Colonic mucosa (tissue), 4 donors: ENCODE measurements around the gene PLEKHG5. TPM values are rescaled to one million over a fixed set of nuclear protein-coding genes. Genes with fewer than 3 reads are reported as not detected.

ENCODE experiments used
- DNase-seq: peaks from one replicate; pipeline ENCODE4 v3.0.0-alpha.2; 2020
- H3K27ac ChIP-seq: fragments of 200-600 bp; one replicate; pipeline ENCODE4 v1.8.0; 2021
- H3K27me3 ChIP-seq: fragments of 200-600 bp; one replicate; pipeline ENCODE4 v1.8.0; 2021
- H3K36me3 ChIP-seq: fragments of 200-600 bp; one replicate; pipeline ENCODE4 v1.8.0; 2021
- H3K4me1 ChIP-seq: fragments of 200-600 bp; one replicate; pipeline ENCODE4 v1.8.0; 2021; ENCODE audit warnings: mild to moderate bottlenecking
- H3K4me3 ChIP-seq: fragments of 200-600 bp; one replicate; pipeline ENCODE4 v1.8.0; 2021
- H3K9ac ChIP-seq, 2 donors: one replicate each; pipeline ENCODE4 v1.7.0; 2013; ENCODE audit warnings: control low read depth in 2 of 2, low read depth in 2 of 2, low read length in 2 of 2
- H3K9me3 ChIP-seq: fragments of 200-600 bp; one replicate; pipeline ENCODE4 v1.8.0; 2021
- intact Hi-C: fragments of 100-400 bp; cut with DNase I; formaldehyde crosslinking; loops from one replicate; pipeline ENCODE4 v1.14.1; 2022
- total RNA-seq, 2 donors: library from RNA; stranded (reverse); fragmentation: NEBNext Ultra II Directional in 1 of 2; extraction: Animal tissue kit (Norgen Biotek cat#: 25700) in 1 of 2; gene quantifications; one replicate each; pipeline ENCODE4 v1.2.1, GENCODE V29; 2021
- TF ChIP-seq, protein P1 (sequence below): fragments of 200-600 bp; IDR thresholded peaks from one replicate; pipeline ENCODE4 v1.8.0; 2022; ENCODE audit warnings: antibody characterized with exemption, mild to moderate bottlenecking
- donor health status: healthy.
- donor health status: DM: no; HTN: no; CAD: no.
- donor health status: DM: no; HTN: no; CAD: no.

Gene PLEKHG5
- total RNA-seq, 2 donors from 2014 or later: 13.9 to 19.6 TPM

DNA sequence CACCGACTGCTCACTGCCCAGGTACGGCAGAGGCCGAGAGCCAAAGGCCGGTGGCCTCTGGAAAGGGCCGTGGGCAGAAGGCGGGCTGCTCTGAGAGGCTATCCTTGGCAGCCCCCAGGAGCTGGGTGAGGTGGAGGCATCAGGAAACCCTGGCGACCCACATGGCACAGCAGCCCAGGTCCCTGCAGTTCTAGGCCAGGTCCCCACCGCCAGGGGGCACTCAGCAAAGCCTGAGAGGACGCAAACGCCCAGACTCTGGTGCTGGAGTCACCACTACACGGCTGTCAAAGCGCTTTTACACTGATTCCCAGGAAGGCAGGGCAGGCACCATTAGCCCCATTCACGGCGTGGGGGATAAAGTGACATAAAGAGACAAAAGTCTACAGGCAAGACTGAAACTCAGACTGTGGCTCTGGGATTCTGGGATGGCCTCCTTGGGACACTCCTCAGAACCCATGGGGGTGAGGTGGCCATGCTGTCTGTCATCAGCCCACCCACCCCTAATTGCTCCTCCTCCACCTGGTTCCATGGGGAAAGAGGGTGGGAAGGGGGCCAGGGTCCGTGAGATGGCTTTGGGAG, 4.9 kb downstream of the PLEKHG5 start:
- no peak overlapping the region for H3K4me3 ChIP-seq
- H3K4me1 ChIP-seq: peaks cover 16% of the 10 kb centered on the region
- H3K9ac ChIP-seq: peak overlapping the region in 1 of 2 donors; percentile 34
- H3K27me3 ChIP-seq: no peaks in the 10 kb centered on the region
- intact Hi-C loops: loop anchor here (5.0 kb wide), 1 partner anchor 161 kb away; no protein-coding TSS in a partner anchor
- H3K27ac ChIP-seq: no peak overlapping the region
- DNase-seq: peak; percentile 92
- TF ChIP-seq, protein P1, sequence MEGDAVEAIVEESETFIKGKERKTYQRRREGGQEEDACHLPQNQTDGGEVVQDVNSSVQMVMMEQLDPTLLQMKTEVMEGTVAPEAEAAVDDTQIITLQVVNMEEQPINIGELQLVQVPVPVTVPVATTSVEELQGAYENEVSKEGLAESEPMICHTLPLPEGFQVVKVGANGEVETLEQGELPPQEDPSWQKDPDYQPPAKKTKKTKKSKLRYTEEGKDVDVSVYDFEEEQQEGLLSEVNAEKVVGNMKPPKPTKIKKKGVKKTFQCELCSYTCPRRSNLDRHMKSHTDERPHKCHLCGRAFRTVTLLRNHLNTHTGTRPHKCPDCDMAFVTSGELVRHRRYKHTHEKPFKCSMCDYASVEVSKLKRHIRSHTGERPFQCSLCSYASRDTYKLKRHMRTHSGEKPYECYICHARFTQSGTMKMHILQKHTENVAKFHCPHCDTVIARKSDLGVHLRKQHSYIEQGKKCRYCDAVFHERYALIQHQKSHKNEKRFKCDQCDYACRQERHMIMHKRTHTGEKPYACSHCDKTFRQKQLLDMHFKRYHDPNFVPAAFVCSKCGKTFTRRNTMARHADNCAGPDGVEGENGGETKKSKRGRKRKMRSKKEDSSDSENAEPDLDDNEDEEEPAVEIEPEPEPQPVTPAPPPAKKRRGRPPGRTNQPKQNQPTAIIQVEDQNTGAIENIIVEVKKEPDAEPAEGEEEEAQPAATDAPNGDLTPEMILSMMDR: peak; percentile 92
- no peaks in the 10 kb centered on the region for H3K9me3 ChIP-seq
- H3K36me3 ChIP-seq: no peaks in the 10 kb centered on the region

DNA sequence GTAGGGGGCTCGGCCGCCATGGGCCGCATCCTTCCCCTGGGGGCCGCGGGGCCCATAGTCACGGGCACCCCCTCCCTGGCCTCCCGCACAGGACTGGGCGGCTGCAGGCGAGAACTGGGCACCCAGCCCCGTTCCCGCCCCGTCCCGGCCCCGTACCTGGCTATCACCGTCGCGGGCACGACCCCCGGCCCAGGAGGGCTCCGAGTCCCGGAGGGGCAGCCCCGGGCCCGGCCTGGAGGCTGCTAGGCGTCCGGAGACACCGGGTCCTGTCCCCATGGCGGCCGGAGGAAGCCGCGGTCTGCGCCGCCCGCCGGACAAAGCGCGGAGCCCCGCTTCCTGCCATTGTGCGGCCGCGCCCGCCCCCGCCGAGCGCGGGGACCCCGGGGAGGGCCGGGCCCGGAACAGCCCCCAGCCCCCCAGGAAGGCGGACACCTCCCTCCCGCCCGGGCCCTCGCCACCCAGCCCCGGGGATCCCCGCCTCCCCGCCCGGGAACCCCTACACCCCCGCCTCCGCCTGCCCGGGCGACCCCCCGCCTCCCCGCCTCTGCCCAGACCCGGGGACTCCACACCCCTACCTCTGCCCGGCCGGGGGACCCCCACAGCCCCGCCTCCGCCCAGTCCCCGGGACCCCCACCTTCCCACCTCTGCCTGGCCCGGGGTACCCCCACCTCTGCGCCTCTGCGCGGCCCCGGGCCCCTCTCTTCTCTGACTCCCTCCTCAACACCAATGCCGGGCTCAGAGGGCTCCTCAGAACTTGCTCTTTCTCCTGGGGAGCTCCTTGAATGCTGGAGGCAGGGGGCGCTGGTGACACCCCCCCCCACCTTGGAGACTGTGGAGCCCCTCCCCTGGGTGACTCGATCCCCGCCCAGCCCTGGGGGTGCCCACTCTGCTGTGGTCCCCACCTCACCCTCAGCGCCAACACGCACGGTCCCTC, 6.0 kb downstream of the PLEKHG5 start:
- Histone ChIP-seq H3K27me3 (no peaks in the 10 kb centered on the region), H3K4me3 (peak overlapping the region; percentile 46), H3K36me3 (no peaks in the 10 kb centered on the region), H3K27ac (no peak overlapping the region), H3K9me3 (no peaks in the 10 kb centered on the region), H3K9ac (peak overlapping the region; percentile 27 to 34), H3K4me1 (peaks cover 13% of the 10 kb centered on the region)
- intact Hi-C loops: loop anchor here (5.0 kb wide), 1 partner anchor 162 kb away; no protein-coding TSS in a partner anchor
- TF ChIP-seq, protein P1: no peak
- DNase-seq: no peak

DNA sequence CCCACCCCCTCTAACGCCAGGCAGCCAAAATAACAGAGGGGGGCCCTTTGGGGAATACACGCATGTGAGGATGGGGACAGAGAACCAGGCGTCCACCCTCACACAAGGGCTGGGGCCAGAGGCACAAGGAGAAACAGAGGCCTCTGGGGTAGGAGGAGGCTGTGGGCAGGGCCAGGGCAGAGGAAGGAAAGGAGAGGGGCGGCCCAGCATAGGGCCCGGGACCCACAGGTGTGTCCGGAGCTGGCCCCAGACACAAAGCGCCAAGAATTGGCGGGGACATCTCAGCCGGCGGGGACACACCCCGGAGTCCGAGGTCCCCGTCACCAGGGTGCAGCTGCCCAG, 6.7 kb downstream of the PLEKHG5 start:
- intact Hi-C loops: loop anchor here (5.0 kb wide), 1 partner anchor 163 kb away; no protein-coding TSS in a partner anchor
- Histone ChIP-seq H3K9me3 (no peaks in the 10 kb centered on the region), H3K27me3 (no peaks in the 10 kb centered on the region), H3K9ac (peak overlapping the region; percentile 27 to 34), H3K36me3 (no peaks in the 10 kb centered on the region), H3K27ac (no peak overlapping the region), H3K4me1 (peaks cover 13% of the 10 kb centered on the region), H3K4me3 (peak overlapping the region; percentile 46)
- no peak for DNase-seq
- TF ChIP-seq, protein P1: no peak

DNA sequence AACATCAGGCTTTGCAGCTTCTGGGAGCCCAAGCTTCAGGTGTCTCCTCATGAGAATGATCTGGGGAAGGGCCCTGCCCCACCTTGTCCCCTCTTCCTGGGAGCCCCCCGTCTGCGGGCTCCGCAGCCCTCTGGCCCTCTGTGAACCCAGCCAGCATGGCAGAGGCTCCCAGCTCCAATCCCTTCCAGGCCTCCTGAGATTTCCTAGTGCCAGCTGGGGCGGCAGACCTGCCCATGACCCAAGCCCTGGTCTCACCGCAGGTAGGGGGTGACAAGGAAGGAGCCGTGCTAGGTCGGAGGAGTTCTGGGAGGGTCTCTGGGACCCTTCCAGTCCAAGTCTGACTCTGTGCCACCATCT, 7.7 kb downstream of the PLEKHG5 start:
- peak overlapping the region; percentile 47 for H3K27ac ChIP-seq
- intact Hi-C loops: no loop called here
- no peak for DNase-seq

More for the DNA sequence above, 7.7 kb downstream of the PLEKHG5 start:
- no peaks in the 10 kb centered on the region for H3K36me3 ChIP-seq
- TF ChIP-seq, protein P1: no peak
- peaks cover 13% of the 10 kb centered on the region for H3K4me1 ChIP-seq
- no peak overlapping the region for H3K4me3 ChIP-seq
- peak overlapping the region in 1 of 2 donors; percentile 21 for H3K9ac ChIP-seq
- H3K27me3 ChIP-seq: no peaks in the 10 kb centered on the region
- H3K9me3 ChIP-seq: no peaks in the 10 kb centered on the region
